Loucy (cell line): ENCODE results near the gene SH2D1B.

ENCODE experiments used
- H2AFZ ChIP-seq: fragments of 200-600 bp; sonication (generic); 2 replicates; pipeline ENCODE4 v1.6.0; 2016; ENCODE audit warnings: antibody characterized with exemption, mild to moderate bottlenecking, low read length, moderate library complexity
- H3F3A ChIP-seq: fragments of 200-600 bp; 2 replicates; pipeline ENCODE4 v1.6.0; 2016; ENCODE audit warnings: antibody characterized with exemption, low read depth, mild to moderate bottlenecking
- H3K27me3 ChIP-seq: fragments of 200-600 bp; sonication (generic); 2 replicates; pipeline ENCODE4 v1.6.1; 2014; ENCODE audit warnings: low read length, mild to moderate bottlenecking; ENCODE audit not compliant: insufficient read depth, poor library complexity, severe bottlenecking
- H3K36me3 ChIP-seq: fragments of 200-600 bp; sonication (generic); 2 replicates; pipeline ENCODE4 v1.6.1; 2016; ENCODE audit warnings: low read length; ENCODE audit not compliant: insufficient read depth
- H3K4me1 ChIP-seq: fragments of 200-600 bp; sonication (generic); 2 replicates; pipeline ENCODE4 v1.5.1; 2014; ENCODE audit warnings: low read length, mild to moderate bottlenecking; ENCODE audit not compliant: insufficient read depth, poor library complexity, severe bottlenecking
- H3K4me2 ChIP-seq: fragments of 200-600 bp; sonication (generic); 2 replicates; pipeline ENCODE4 v1.6.0; 2014; ENCODE audit warnings: antibody characterized with exemption, low read length, low read depth, mild to moderate bottlenecking; ENCODE audit not compliant: poor library complexity, severe bottlenecking
- H3K4me3 ChIP-seq: fragments of 200-600 bp; sonication (generic); 2 replicates; pipeline ENCODE4 v1.5.1; 2014; ENCODE audit warnings: low read length, mild to moderate bottlenecking, mixed read lengths; ENCODE audit not compliant: poor library complexity, severe bottlenecking
- H3K79me2 ChIP-seq: fragments of 200-600 bp; sonication (generic); 2 replicates; pipeline ENCODE4 v1.6.1; 2014; ENCODE audit warnings: low read length; ENCODE audit not compliant: insufficient read depth
- H3K9ac ChIP-seq: fragments of 200-600 bp; sonication (generic); 2 replicates; pipeline ENCODE4 v1.6.0; 2014; ENCODE audit warnings: mild to moderate bottlenecking, low read depth, low read length, moderate library complexity; ENCODE audit not compliant: poor library complexity, severe bottlenecking
- H3K9me2 ChIP-seq: fragments of 200-600 bp; sonication (generic); replicated peaks from 2 replicates; pipeline ENCODE4 v1.6.1; 2016; ENCODE audit warnings: low read depth, low read length, mixed read lengths
- H3K9me3 ChIP-seq: fragments of 200-600 bp; sonication (generic); 2 replicates; pipeline ENCODE4 v1.6.1; 2014; ENCODE audit warnings: mild to moderate bottlenecking, antibody characterized with exemption, low read length, low read depth; ENCODE audit not compliant: insufficient read depth
- H4K20me1 ChIP-seq: fragments of 200-600 bp; sonication (generic); 2 replicates; pipeline ENCODE4 v1.6.0; 2014; ENCODE audit warnings: antibody characterized with exemption, low read length, mild to moderate bottlenecking; ENCODE audit not compliant: insufficient read depth, poor library complexity, severe bottlenecking
- EZH2phosphoT487 ChIP-seq: fragments of 200-600 bp; IDR thresholded peaks from 2 replicates; pipeline ENCODE4 v1.6.1; 2018; ENCODE audit warnings: antibody characterized with exemption, mild to moderate bottlenecking, moderate library complexity, borderline replicate concordance
- TF ChIP-seq, protein P1 (sequence below): fragments of 200-600 bp; sonication (generic); conservative IDR thresholded peaks from 2 replicates; pipeline ENCODE4 v1.5.1; 2014; ENCODE audit warnings: mild to moderate bottlenecking, antibody characterized with exemption, low read length

Gene SH2D1B

DNA sequence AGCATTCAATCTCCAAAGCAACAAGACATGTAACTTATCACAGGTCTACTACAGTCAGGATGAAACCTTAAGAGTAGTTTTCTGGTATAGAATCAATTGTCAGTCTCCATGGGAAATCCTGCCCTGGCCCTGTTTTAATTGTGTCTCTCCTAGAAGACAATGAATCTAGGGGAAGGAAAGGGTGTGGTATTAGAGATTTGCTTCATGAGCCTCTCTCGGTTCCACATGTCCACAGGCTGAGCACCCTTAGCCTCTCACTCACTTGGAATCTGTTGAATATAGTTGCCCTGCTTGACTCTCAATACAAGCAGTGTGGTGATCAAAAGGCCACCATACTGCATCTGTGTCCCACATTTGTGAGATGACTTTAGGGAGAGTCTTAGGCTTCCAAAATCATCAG, 53.0 kb downstream of the SH2D1B start:
- no peak overlapping the region for H2AFZ ChIP-seq
- no peak overlapping the region for H3K9ac ChIP-seq
- TF ChIP-seq, protein P1, sequence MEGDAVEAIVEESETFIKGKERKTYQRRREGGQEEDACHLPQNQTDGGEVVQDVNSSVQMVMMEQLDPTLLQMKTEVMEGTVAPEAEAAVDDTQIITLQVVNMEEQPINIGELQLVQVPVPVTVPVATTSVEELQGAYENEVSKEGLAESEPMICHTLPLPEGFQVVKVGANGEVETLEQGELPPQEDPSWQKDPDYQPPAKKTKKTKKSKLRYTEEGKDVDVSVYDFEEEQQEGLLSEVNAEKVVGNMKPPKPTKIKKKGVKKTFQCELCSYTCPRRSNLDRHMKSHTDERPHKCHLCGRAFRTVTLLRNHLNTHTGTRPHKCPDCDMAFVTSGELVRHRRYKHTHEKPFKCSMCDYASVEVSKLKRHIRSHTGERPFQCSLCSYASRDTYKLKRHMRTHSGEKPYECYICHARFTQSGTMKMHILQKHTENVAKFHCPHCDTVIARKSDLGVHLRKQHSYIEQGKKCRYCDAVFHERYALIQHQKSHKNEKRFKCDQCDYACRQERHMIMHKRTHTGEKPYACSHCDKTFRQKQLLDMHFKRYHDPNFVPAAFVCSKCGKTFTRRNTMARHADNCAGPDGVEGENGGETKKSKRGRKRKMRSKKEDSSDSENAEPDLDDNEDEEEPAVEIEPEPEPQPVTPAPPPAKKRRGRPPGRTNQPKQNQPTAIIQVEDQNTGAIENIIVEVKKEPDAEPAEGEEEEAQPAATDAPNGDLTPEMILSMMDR, result no peak
- no peak for TF ChIP-seq EZH2phosphoT487
- no peaks in the 10 kb centered on the region for H4K20me1 ChIP-seq
- H3K9me3 ChIP-seq, result no peaks in the 10 kb centered on the region
- peaks cover 2% of the 10 kb centered on the region for H3K4me1 ChIP-seq
- H3F3A ChIP-seq, result no peaks in the 10 kb centered on the region
- H3K79me2 ChIP-seq, result no peaks in the 10 kb centered on the region
- no peaks in the 10 kb centered on the region for H3K27me3 ChIP-seq
- H3K4me3 ChIP-seq, result no peak overlapping the region
- H3K36me3 ChIP-seq, result no peaks in the 10 kb centered on the region
- no peaks in the 10 kb centered on the region for H3K9me2 ChIP-seq
- H3K4me2 ChIP-seq, result no peak overlapping the region

DNA sequence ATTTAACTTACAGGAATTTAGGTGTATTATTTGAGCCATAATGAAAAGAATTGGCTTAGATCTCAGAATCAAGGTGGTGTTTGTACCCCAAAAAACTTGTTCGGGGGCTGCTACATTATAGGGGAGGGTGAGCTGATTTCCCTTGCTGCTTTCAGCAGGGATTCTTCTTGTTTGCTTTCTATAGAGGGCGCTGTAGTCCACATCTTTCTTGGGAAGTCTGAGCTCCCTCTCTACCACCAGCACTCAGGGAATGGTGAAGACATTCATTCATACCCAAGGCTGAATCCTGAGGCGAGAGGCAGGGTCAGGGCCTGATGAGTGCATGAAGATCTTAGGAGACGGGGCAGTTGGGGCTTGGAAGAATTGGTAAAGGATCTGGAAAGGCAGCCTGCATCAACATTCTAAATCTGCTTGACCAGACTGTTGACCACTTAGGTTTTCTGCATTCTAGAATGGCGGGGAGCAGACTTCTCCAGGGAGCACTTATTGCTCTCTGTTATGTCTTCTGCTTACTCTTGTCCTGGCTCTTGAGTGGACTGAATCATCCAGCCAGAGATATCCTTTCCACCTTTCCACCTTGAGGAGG, 54.2 kb downstream of the SH2D1B start:
- Histone ChIP-seq H4K20me1 (no peaks in the 10 kb centered on the region), H3K9ac (no peak overlapping the region), H3K27me3 (no peaks in the 10 kb centered on the region), H3K79me2 (no peaks in the 10 kb centered on the region), H3F3A (no peaks in the 10 kb centered on the region), H3K4me2 (no peak overlapping the region), H3K9me2 (no peaks in the 10 kb centered on the region), H3K4me1 (peaks cover 12% of the 10 kb centered on the region), H3K4me3 (no peak overlapping the region), H2AFZ (no peak overlapping the region), H3K9me3 (no peaks in the 10 kb centered on the region), H3K36me3 (no peaks in the 10 kb centered on the region)
- TF ChIP-seq EZH2phosphoT487, result no peak
- TF ChIP-seq, protein P1, result peak; percentile 82

DNA sequence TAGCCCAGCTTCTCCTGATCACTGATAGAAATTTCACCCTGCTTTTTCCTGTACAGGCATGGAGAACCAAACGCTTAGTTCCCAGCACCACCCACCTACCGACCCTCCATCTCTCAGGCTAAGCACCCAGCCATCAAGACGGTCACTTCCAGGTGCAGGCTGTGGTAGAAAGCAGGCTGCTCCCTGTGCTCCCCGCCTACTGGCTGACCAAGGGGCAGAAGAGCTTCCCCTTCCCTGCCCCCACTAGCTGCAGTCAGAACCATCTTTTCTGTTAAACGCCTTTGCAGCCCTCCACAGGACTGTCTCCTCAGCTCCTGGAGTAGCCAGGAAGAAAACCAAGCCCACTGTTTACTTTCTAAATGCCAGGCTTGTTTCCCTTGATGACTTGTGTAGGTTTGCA, 58.2 kb downstream of the SH2D1B start:
- no peak overlapping the region for H3K4me3 ChIP-seq
- no peaks in the 10 kb centered on the region for H3K79me2 ChIP-seq
- H3K4me2 ChIP-seq, result no peak overlapping the region
- H3K4me1 ChIP-seq, result peaks cover 29% of the 10 kb centered on the region
- H3F3A ChIP-seq, result no peaks in the 10 kb centered on the region
- no peak for TF ChIP-seq EZH2phosphoT487
- TF ChIP-seq, protein P1, result no peak
- H3K27me3 ChIP-seq, result no peaks in the 10 kb centered on the region
- no peak overlapping the region for H2AFZ ChIP-seq
- no peaks in the 10 kb centered on the region for H3K9me3 ChIP-seq
- no peaks in the 10 kb centered on the region for H4K20me1 ChIP-seq
- H3K9ac ChIP-seq, result no peak overlapping the region
- no peaks in the 10 kb centered on the region for H3K36me3 ChIP-seq
- H3K9me2 ChIP-seq, result no peaks in the 10 kb centered on the region
